ENCODE data around the gene NLGN1. TPM values are rescaled to one million over a fixed set of nuclear protein-coding genes. Genes with fewer than 3 reads are reported as not detected.

The NLGN1 gene
- total and polyA plus RNA-seq, 12 donors = 0.13 to 3.7 (median 0.84) TPM

- H3K27ac ChIP-seq = no peak overlapping the region
- H3K4me3 ChIP-seq = no peak overlapping the region
- H3K27me3 ChIP-seq = no peaks in the 10 kb centered on the region
- H3K36me3 ChIP-seq (replicated peaks in 1 of 2) = no peaks in the 10 kb centered on the region
- 68 to 88% (median 82%) methylated on average over 2 of the region's 2 CpGs for WGBS, 4 donors
- TF ChIP-seq POLR2A (IDR thresholded peaks at IDR 0.05) (no peak), CTCF (IDR thresholded peaks at IDR 0.05) (no peak)
- no peak for DNase-seq
- no peaks in the 10 kb centered on the region for H3K4me1 ChIP-seq (replicated peaks in 1 of 2)
- H3K9me3 ChIP-seq (replicated peaks in 1 of 3) = no peaks in the 10 kb centered on the region
- intact Hi-C loops (cut with DNase I) = no loop called here
These were observed 585.8 kb downstream of the NLGN1 start for GRCh38 chr3:173983343-173983742.

DNA sequence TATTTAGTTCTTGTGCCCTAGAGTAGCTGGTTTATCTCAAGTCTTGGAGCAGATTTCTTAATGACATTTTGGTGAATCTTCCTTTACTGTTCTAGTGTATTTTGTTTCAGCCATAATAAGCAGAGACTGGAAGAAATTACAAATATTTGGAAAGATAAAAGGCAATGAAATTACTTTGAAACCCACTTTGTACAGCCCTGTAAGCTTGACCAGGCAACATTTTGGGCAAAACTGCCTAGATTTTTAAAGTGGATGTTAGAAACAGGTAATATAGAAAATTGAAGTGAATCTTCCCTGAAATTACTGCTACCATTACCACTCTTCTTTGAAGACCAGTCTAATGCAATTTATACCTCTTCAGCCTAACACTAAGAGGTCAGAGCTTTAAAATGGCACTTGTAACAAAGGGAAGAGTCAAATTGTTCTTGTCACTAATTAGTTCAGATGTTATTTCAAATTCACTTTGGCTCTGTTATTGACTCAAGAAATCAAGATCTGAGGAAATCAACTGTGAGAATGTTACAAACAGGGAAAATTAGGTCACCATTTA lies 589.4 kb downstream of the NLGN1 start:
- no peaks in the 10 kb centered on the region for H3K4me1 ChIP-seq (replicated peaks in 1 of 2)
- H3K4me3 ChIP-seq = no peak overlapping the region
- intact Hi-C loops (cut with DNase I) = no loop called here
- TF ChIP-seq CTCF (IDR thresholded peaks at IDR 0.05) (no peak), POLR2A (IDR thresholded peaks at IDR 0.05) (no peak)
- no peaks in the 10 kb centered on the region for H3K36me3 ChIP-seq (replicated peaks in 1 of 2)
- no peaks in the 10 kb centered on the region for H3K27me3 ChIP-seq
- H3K27ac ChIP-seq = no peak overlapping the region
- DNase-seq = no peak
- no peaks in the 10 kb centered on the region for H3K9me3 ChIP-seq (replicated peaks in 1 of 3)

DNA sequence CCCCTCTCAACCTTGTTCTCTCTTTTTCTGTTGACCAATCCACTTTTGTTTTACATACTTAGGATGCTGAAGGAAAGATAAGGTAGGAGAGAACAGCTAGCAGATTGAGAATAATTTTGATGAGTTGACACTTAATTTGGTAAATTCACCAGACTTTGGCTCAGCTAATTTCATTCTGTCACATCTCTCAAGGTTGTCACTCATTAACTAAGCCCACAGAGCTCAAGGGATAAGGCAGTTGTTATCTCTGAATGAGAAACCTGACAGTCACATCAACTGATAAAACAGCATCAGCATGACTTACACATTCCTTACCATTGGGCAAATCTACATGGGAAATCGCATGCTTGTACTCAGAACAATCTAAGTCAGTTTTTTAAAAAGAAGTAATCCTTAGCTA lies 591.4 kb downstream of the NLGN1 start:
- H3K27me3 ChIP-seq = no peaks in the 10 kb centered on the region
- no peak for DNase-seq
- no peaks in the 10 kb centered on the region for H3K4me1 ChIP-seq (replicated peaks in 1 of 2)
- TF ChIP-seq CTCF (IDR thresholded peaks at IDR 0.05) (no peak), POLR2A (IDR thresholded peaks at IDR 0.05) (no peak)
- no peak overlapping the region for H3K4me3 ChIP-seq
- no peaks in the 10 kb centered on the region for H3K9me3 ChIP-seq (replicated peaks in 1 of 3)
- WGBS, 4 donors = 77 to 92% (median 88%) methylated on average over 1 of the region's 1 CpG
- intact Hi-C loops (cut with DNase I) = no loop called here
- H3K27ac ChIP-seq = no peak overlapping the region
- H3K36me3 ChIP-seq (replicated peaks in 1 of 2) = no peaks in the 10 kb centered on the region

- H3K4me1 ChIP-seq (replicated peaks in 1 of 2) = no peaks in the 10 kb centered on the region
- DNase-seq = no peak
- no peaks in the 10 kb centered on the region for H3K36me3 ChIP-seq (replicated peaks in 1 of 2)
- H3K4me3 ChIP-seq = no peak overlapping the region
- TF ChIP-seq POLR2A (IDR thresholded peaks at IDR 0.05) (no peak), CTCF (IDR thresholded peaks at IDR 0.05) (no peak)
- intact Hi-C loops (cut with DNase I) = no loop called here
- H3K27me3 ChIP-seq = no peaks in the 10 kb centered on the region
- no peak overlapping the region for H3K27ac ChIP-seq
- H3K9me3 ChIP-seq (replicated peaks in 1 of 3) = no peaks in the 10 kb centered on the region
These were observed 594.9 kb downstream of the NLGN1 start for GRCh38 chr3:173992416-173992815.
